H1 (cell line): ENCODE results near the gene DCTN5. TPM values are rescaled to one million over a fixed set of nuclear protein-coding genes. Genes with fewer than 3 reads are reported as not detected.
A peak's percentile ranks its signal among the peaks of the same experiment; 100 is the strongest.

Source experiments
- CTCF ChIA-PET: fragments of 300-600 bp; sonication (Branson Sonifier 250); formaldehyde crosslinking; loops from one replicate; lab custom pipeline; 2021; ENCODE audit not compliant: partially characterized antibody; lab: Charles Lee
- POLR2A ChIA-PET: fragments of 300-600 bp; sonication (Branson Sonifier 250); formaldehyde crosslinking; loops from one replicate; lab custom pipeline; 2021; ENCODE audit warnings: inconsistent platforms; ENCODE audit not compliant: partially characterized antibody; lab: Charles Lee
- DNase-seq, 2 experiments: peaks; one replicate each; pipeline versions ENCODE4 v3.0.0 to v3.0.0-alpha.2; 2010 to 2022; ENCODE audit warnings: low spot score in 2 of 2, low read depth in 1 of 2, mixed read lengths in 1 of 2
- FAIRE-seq: peaks from 2 replicates; lab custom pipeline; 2011; peaks lifted over from hg19 to GRCh38; lab: Jason Lieb, UNC
- H2AFZ ChIP-seq: 2 replicates; pipeline ENCODE4 v1.8.1; 2012; ENCODE audit warnings: low read length, inconsistent platforms
- H2AK5ac ChIP-seq: 2 replicates; pipeline ENCODE4 v1.6.1; 2013; ENCODE audit warnings: low read depth, low read length
- H2BK120ac ChIP-seq: replicated peaks from 2 replicates; pipeline ENCODE3; 2013; ENCODE audit warnings: low read depth, low read length, inconsistent platforms
- H2BK12ac ChIP-seq: 2 replicates; pipeline ENCODE4 v1.6.1; 2013; ENCODE audit warnings: low read depth, low read length
- H2BK15ac ChIP-seq: 2 replicates; pipeline ENCODE4 v1.6.1; 2013; ENCODE audit warnings: low read length
- H2BK20ac ChIP-seq: 2 replicates; pipeline ENCODE4 v1.6.1; 2013; ENCODE audit warnings: low read length
- H2BK5ac ChIP-seq: 2 replicates; pipeline ENCODE4 v1.6.1; 2013; ENCODE audit warnings: low read depth, low read length
- H3K14ac ChIP-seq: 2 replicates; pipeline ENCODE4 v1.6.1; 2013; ENCODE audit warnings: inconsistent platforms; ENCODE audit not compliant: insufficient read length
- H3K18ac ChIP-seq: 2 replicates; pipeline ENCODE4 v1.6.1; 2013; ENCODE audit warnings: low read length; ENCODE audit errors: extremely low read depth
- H3K23ac ChIP-seq: 2 replicates; pipeline ENCODE4 v1.6.1; 2013; ENCODE audit warnings: inconsistent platforms; ENCODE audit not compliant: insufficient read length
- H3K23me2 ChIP-seq: 2 replicates; pipeline ENCODE4 v1.6.1; 2013; ENCODE audit warnings: low read depth, low read length
- H3K27ac ChIP-seq: 2 replicates; pipeline ENCODE4 v1.6.1; 2011; ENCODE audit warnings: low read depth, low read length, inconsistent platforms
- H3K27me3 ChIP-seq, 4 experiments: replicated peaks in 1 of 4; 1 replicate in 1 of 4; 2 replicates in 3 of 4; pipeline versions ENCODE4 v1.6.1 to v1.8.1; 2011 to 2013; ENCODE audit warnings: low read length in 3 of 4, mild to moderate bottlenecking in 3 of 4, inconsistent platforms in 2 of 4, mixed read lengths in 2 of 4, moderate library complexity in 1 of 4; ENCODE audit not compliant: control insufficient read depth in 3 of 4, insufficient read depth in 3 of 4; ENCODE audit errors: extremely low read depth in 1 of 4
- H3K36me3 ChIP-seq, 4 experiments: 2 replicates each; pipeline versions ENCODE4 v1.6.1 to v1.8.1; 2011 to 2013; ENCODE audit warnings: mild to moderate bottlenecking in 4 of 4, low read length in 3 of 4, moderate library complexity in 2 of 4, control low read depth in 1 of 4, inconsistent platforms in 1 of 4; ENCODE audit not compliant: insufficient read depth in 4 of 4, control insufficient read depth in 2 of 4
- H3K4ac ChIP-seq: replicated peaks from 2 replicates; pipeline ENCODE3; 2013; ENCODE audit warnings: low read length, low read depth, mixed read lengths, inconsistent platforms; ENCODE audit not compliant: insufficient read length
- H3K4me1 ChIP-seq, 4 experiments: replicated peaks in 1 of 4; 1 replicate in 1 of 4; 2 replicates in 3 of 4; pipeline versions ENCODE4 v1.6.1 to v1.8.1; 2011 to 2013; ENCODE audit warnings: low read length in 3 of 4, inconsistent platforms in 2 of 4, mixed read lengths in 1 of 4; ENCODE audit not compliant: insufficient read depth in 4 of 4, control insufficient read depth in 3 of 4
- H3K4me2 ChIP-seq, 2 experiments: 2 replicates each; pipeline versions ENCODE4 v1.6.1 to v1.8.1; 2011 to 2013; ENCODE audit warnings: low read depth in 2 of 2, low read length in 2 of 2, control low read depth in 1 of 2, inconsistent platforms in 1 of 2, mild to moderate bottlenecking in 1 of 2; ENCODE audit not compliant: insufficient read depth in 1 of 2
- H3K4me3 ChIP-seq, 4 experiments: fragments of 200-600, 300-600 bp in 1 of 4; sonication (generic), shearing (Covaris generic), sonication (Bioruptor Twin) in 1 of 4; 2 replicates each; pipeline versions ENCODE4 v1.5.1 to v1.8.1; 2011 to 2016; ENCODE audit warnings: low read length in 4 of 4, low read depth in 3 of 4, control low read depth in 2 of 4, inconsistent platforms in 2 of 4, mild to moderate bottlenecking in 2 of 4, mixed read lengths in 1 of 4, moderate library complexity in 1 of 4; ENCODE audit not compliant: insufficient read depth in 2 of 4; ENCODE audit errors: extremely low read depth in 1 of 4
- H3K56ac ChIP-seq: replicated peaks from 2 replicates; pipeline ENCODE3; 2013; ENCODE audit warnings: low read depth, mild to moderate bottlenecking, mixed read lengths, low read length, inconsistent platforms; ENCODE audit not compliant: insufficient read length
- H3K79me1 ChIP-seq: 2 replicates; pipeline ENCODE4 v1.6.1; 2013; ENCODE audit warnings: low read depth, low read length, control low read depth
- H3K79me2 ChIP-seq, 2 experiments: 2 replicates each; pipeline versions ENCODE4 v1.6.1 to v1.8.1; 2012 to 2013; ENCODE audit warnings: low read length in 2 of 2, mild to moderate bottlenecking in 2 of 2, inconsistent platforms in 1 of 2; ENCODE audit not compliant: insufficient read depth in 2 of 2, control insufficient read depth in 1 of 2
- H3K9ac ChIP-seq, 4 experiments: replicated peaks in 1 of 4; 1 replicate in 1 of 4; 2 replicates in 3 of 4; pipeline versions ENCODE4 v1.6.1 to v1.8.1; 2011 to 2013; ENCODE audit warnings: low read depth in 3 of 4, low read length in 3 of 4, control low read depth in 2 of 4, mild to moderate bottlenecking in 2 of 4, moderate library complexity in 2 of 4, inconsistent platforms in 1 of 4; ENCODE audit errors: extremely low read depth in 1 of 4
- H3K9me3 ChIP-seq, 2 experiments: 2 replicates each; pipeline versions ENCODE4 v1.6.1 to v1.8.1; 2012 to 2013; ENCODE audit warnings: mild to moderate bottlenecking in 2 of 2, moderate library complexity in 2 of 2, control low read depth in 1 of 2, inconsistent platforms in 1 of 2, low read depth in 1 of 2, low read length in 1 of 2, mixed read lengths in 1 of 2; ENCODE audit not compliant: insufficient read depth in 2 of 2
- H4K20me1 ChIP-seq, 2 experiments: replicated peaks in 1 of 2; 2 replicates each; pipeline versions ENCODE3 to v1.8.1; 2011 to 2013; ENCODE audit warnings: inconsistent platforms in 2 of 2, low read length in 2 of 2, mild to moderate bottlenecking in 1 of 2; ENCODE audit not compliant: insufficient read depth in 2 of 2, control insufficient read depth in 1 of 2
- H4K5ac ChIP-seq: 2 replicates; pipeline ENCODE4 v1.6.1; 2013; ENCODE audit warnings: low read length, low read depth, mixed read lengths, inconsistent platforms; ENCODE audit not compliant: insufficient read length
- H4K8ac ChIP-seq: 2 replicates; pipeline ENCODE4 v1.8.0; 2013; ENCODE audit warnings: mild to moderate bottlenecking, moderate library complexity, low read length, inconsistent platforms; ENCODE audit not compliant: insufficient read depth; ENCODE audit errors: extremely low read depth
- H4K91ac ChIP-seq: replicated peaks from 2 replicates; pipeline ENCODE3; 2013; ENCODE audit warnings: low read length, mixed read lengths, inconsistent platforms; ENCODE audit not compliant: insufficient read length
- POU5F1 ChIP-seq: IDR thresholded peaks from 2 replicates; pipeline ENCODE4 v1.6.1; 2011; ENCODE audit warnings: low read depth, mild to moderate bottlenecking, low read length, moderate library complexity
- RFX5 ChIP-seq: IDR thresholded peaks from 2 replicates; pipeline ENCODE4 v1.6.1; 2011; ENCODE audit warnings: low read depth, low read length, improper control_type of control experiment, borderline replicate concordance
- RNF2 ChIP-seq: fragments of 200-900, 300-1000 bp; sonication (generic); IDR thresholded peaks from 2 replicates; pipeline ENCODE4 v1.7.1; 2016; ENCODE audit warnings: borderline replicate concordance, low read depth, mild to moderate bottlenecking, antibody characterized with exemption, low read length; ENCODE audit not compliant: poor library complexity, severe bottlenecking; ENCODE audit errors: missing control alignments
- SIN3A ChIP-seq, 2 experiments: IDR thresholded peaks in 1 of 2; conservative IDR thresholded peaks in 1 of 2; 2 replicates each; pipeline ENCODE4 v1.6.1; 2011 to 2012; ENCODE audit warnings: low read length in 2 of 2, improper control_type of control experiment in 1 of 2, low read depth in 1 of 2, mild to moderate bottlenecking in 1 of 2
- SIX5 ChIP-seq: IDR thresholded peaks from 2 replicates; pipeline ENCODE4 v1.6.1; 2011; ENCODE audit warnings: mild to moderate bottlenecking, low read depth, low read length
- TEAD4 ChIP-seq: IDR thresholded peaks from 2 replicates; pipeline ENCODE4 v1.6.1; 2012; ENCODE audit warnings: low read depth, low read length, inconsistent platforms, mixed read lengths
- ZNF274 ChIP-seq: IDR thresholded peaks from 2 replicates; pipeline ENCODE4 v1.7.0; 2012; ENCODE audit warnings: low read length, borderline replicate concordance; ENCODE audit errors: extremely low read depth
- WGBS, 2 experiments: shearing (Covaris generic) in 1 of 2; methylation state at CpG; one replicate each; pipeline versions ENCODE4 v1.1.6 to v1.1.7; 2013 to 2015; ENCODE audit warnings: low lambda C conversion rate in 2 of 2, mixed read lengths in 2 of 2, inconsistent platforms in 1 of 2, low coverage in 1 of 2, missing lambda C conversion rate in 1 of 2; ENCODE audit not compliant: insufficient replicate concordance in 2 of 2, insufficient coverage in 1 of 2, insufficient read length in 1 of 2; ENCODE audit errors: extremely low coverage in 1 of 2, missing lambda C conversion rate in 1 of 2; 5-methylcytosine and 5-hydroxymethylcytosine counted together
- polyA plus RNA-seq, 7 experiments: library from polyadenylated mRNA; depleted of rRNA in 3 of 7; stranded (reverse) in 5 of 7; unstranded in 2 of 7; fragments of >200 nt in 5 of 7; fragments of 200-250 nt in 2 of 7; gene quantifications; 1 replicate in 5 of 7; 2 replicates in 1 of 7; 4 replicates in 1 of 7; pipeline versions ENCODE4 v1.2.1 to v1.2.3, GENCODE V29; 2011 to 2013; ENCODE audit warnings: missing spikeins in 2 of 7, mixed read lengths in 2 of 7
- total RNA-seq: library from RNA; stranded (reverse); fragmentation: NEBNext Ultra II Directional; extraction: Animal tissue kit (Norgen Biotek cat#: 25700); gene quantifications from 2 replicates; pipeline ENCODE4 v1.2.1, GENCODE V29; 2021
- TF ChIP-seq, protein P1 (sequence below): IDR thresholded peaks from 2 replicates; pipeline ENCODE4 v1.6.1; 2011; ENCODE audit warnings: low read length, improper control_type of control experiment

The DCTN5 gene
- total and polyA plus RNA-seq, 2 of the 8 experiments (the other 6 are each of a cell fraction or from before 2014, with no cell fraction given) = 36.0 to 74.0 TPM

DNA sequence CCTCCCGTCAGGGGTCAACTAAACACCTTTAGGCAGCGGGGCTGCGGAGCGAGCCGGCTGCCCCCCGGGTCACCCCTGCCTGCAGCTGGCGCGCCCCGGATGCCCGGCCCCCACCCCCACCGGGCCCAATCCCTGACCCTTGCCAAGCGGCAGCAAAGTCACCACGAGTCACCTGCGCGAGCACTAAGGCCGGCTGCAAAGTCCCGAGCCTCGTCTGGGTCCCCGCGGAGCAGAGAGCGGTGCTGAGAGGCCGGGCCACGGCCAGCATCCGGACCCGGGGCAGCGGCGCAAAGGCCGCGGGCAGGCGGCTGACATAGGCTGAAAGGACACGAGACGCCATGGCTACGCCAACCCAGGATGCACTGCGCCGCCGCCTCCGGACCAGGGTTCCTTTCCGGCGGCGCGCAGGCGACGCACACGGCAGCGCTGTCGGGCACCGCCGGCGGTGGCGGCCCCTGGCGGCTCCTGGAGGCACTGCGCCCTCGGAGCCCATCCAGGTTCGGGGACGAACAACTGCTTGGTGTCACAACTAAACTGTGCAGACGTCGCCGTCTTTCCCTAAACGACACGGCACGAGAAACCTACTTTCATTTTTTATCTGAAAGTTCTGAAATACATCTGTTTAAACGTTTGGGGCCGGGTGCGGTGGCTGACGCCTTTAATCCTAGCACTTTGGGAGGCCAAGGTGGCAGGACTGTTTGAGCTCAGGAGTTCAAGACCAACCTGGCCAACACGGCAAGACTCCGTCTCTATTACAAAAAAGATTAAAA lies 45.1 kb upstream of the DCTN5 start, which contains the start of gene NDUFAB1:
TSS of gene NDUFAB1 (minus strand) at position 366 of the 770 bp plus-strand sequence. CDS start at position 340, 26 bp downstream.
- peak within 1 kb of the TSS; percentile 62 for H3K56ac ChIP-seq
- peak within 1 kb of the TSS; percentile 65 for H3K27ac ChIP-seq
- H3K14ac ChIP-seq = no peak within 1 kb of the TSS
- peaks cover 2 to 9% (median 4%) of the 10 kb centered on the region in 4 experiments; a peak in 4 of 7 replicates for H3K4me1 ChIP-seq
- H2BK20ac ChIP-seq = no peak within 1 kb of the TSS
- H3K18ac ChIP-seq = peak within 1 kb of the TSS; percentile 72
- H3K23ac ChIP-seq = no peak within 1 kb of the TSS
- peak within 1 kb of the TSS; percentile 86 to 99 (median 99) for H3K4me3 ChIP-seq
- H2BK15ac ChIP-seq = no peak within 1 kb of the TSS
- ChIA-PET POLR2A (interaction anchor here (0.8 to 4.3 kb wide), 7 partner anchors 9 to 83 kb away, joined by 3 to 19 read pairs (median 3); partner anchors contain the start of genes EARS2 and UBFD1), CTCF (interaction anchor here (0.9 to 3.3 kb wide), 22 partner anchors 8 to 96 kb away, joined by 3 to 17 read pairs (median 4); partner anchors contain the start of genes EARS2 and UBFD1)
- H3K9me3 ChIP-seq = no peaks in the 10 kb centered on the region
- H3K4me2 ChIP-seq = peak within 1 kb of the TSS; percentile 86 to 96
- FAIRE-seq = no peak
- H4K5ac ChIP-seq = peak within 1 kb of the TSS; percentile 85
- peak within 1 kb of the TSS; percentile 52 for H4K91ac ChIP-seq
- H2BK120ac ChIP-seq = no peak within 1 kb of the TSS
- H3K36me3 ChIP-seq = peaks cover 11 to 22% (median 17%) of the 10 kb centered on the region in 4 experiments
- peak within 1 kb of the TSS; percentile 76 for H3K4ac ChIP-seq
- H3K79me1 ChIP-seq = peaks cover 9% of the 10 kb centered on the region
- peaks cover 34 to 47% of the 10 kb centered on the region in 2 experiments for H3K79me2 ChIP-seq
- H3K9ac ChIP-seq = peak within 1 kb of the TSS; percentile 89 to 95 (median 91)
- no peaks in the 10 kb centered on the region for H3K27me3 ChIP-seq
- peak; percentile 43 to 96 for DNase-seq
- peaks cover 3 to 4% of the 10 kb centered on the region in 2 experiments for H4K20me1 ChIP-seq
- H2AK5ac ChIP-seq = no peak within 1 kb of the TSS
- H2AFZ ChIP-seq = peak within 1 kb of the TSS; percentile 25; the same call in 1 of the 2 replicates
- WGBS, 2 experiments = 8% methylated on average over 64 of the region's 67 CpGs; no CpG with 5 or more reads in 1 of the 2 experiments
- no peak within 1 kb of the TSS; the same call in none of the 2 replicates for H2BK12ac ChIP-seq
- H3K23me2 ChIP-seq = peaks cover 6% of the 10 kb centered on the region
- peak within 1 kb of the TSS; percentile 94 for H4K8ac ChIP-seq
- peak within 1 kb of the TSS; percentile 3 for H2BK5ac ChIP-seq
- TF ChIP-seq RFX5 (no peak), ZNF274 (no peak), RNF2 (no peak), POU5F1 (no peak), TEAD4 (no peak), SIN3A (conservative IDR thresholded peaks at IDR 0.05 in 1 of 2, IDR thresholded peaks at IDR 0.05 in 1 of 2; ENCODE audit: low read depth in 1 of 2, low read length in 2 of 2) (peak in 1 of 2 experiments; percentile 74; a peak in 1 of 4 replicates), SIX5 (no peak)
- TF ChIP-seq, protein P1, sequence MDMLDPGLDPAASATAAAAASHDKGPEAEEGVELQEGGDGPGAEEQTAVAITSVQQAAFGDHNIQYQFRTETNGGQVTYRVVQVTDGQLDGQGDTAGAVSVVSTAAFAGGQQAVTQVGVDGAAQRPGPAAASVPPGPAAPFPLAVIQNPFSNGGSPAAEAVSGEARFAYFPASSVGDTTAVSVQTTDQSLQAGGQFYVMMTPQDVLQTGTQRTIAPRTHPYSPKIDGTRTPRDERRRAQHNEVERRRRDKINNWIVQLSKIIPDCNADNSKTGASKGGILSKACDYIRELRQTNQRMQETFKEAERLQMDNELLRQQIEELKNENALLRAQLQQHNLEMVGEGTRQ = no peak
